ENCODE data around the gene OR51B5. TPM values are rescaled to one million over a fixed set of nuclear protein-coding genes. Genes with fewer than 3 reads are reported as not detected.
"Not testable (repeated sequence)": the region's sequence is repeated elsewhere in the genome, so short reads cannot be mapped to it uniquely, and the experiment has no call there.

The OR51B5 gene
- not detected for total RNA-seq
- long read RNA-seq: 0 reads

GRCh38 chr11:5343474-5344335 is at the start of gene OR51B5:
OR51B5 (minus strand) TSS chr11:5343524; CDS start chr11:5343524, 0 bp downstream.
- ATAC-seq (no peak), DNase-seq (ENCODE audit: missing footprints) (no peak)
- intact Hi-C loops (cut with DNase I): no loop called here

- DNase-seq (ENCODE audit: missing footprints) (no peak), ATAC-seq (no peak)
- intact Hi-C loops (cut with DNase I): no loop called here
Measured at GRCh38 chr11:5390210-5390609, 46.9 kb upstream of the OR51B5 start.

- no peak for DNase-seq (ENCODE audit: missing footprints)
- intact Hi-C loops (cut with DNase I): loop anchor here (5.0 kb wide), 1 partner anchor 182 kb away; the partner anchor contains the start of gene OR51V1
- ATAC-seq: no peak
Measured at GRCh38 chr11:5384335-5384734, 41.0 kb upstream of the OR51B5 start.

- ATAC-seq: no peak
- no peak for DNase-seq (ENCODE audit: missing footprints)
- intact Hi-C loops (cut with DNase I): loop anchor here (5.0 kb wide), 1 partner anchor 181 kb away; the partner anchor contains the start of gene OR51V1
Measured at GRCh38 chr11:5383576-5383975, 40.3 kb upstream of the OR51B5 start, which contains the start of gene OR51M1. OR51M1 (plus strand) TSS chr11:5383812; CDS start chr11:5389399, 5,587 bp downstream.

GRCh38 chr11:5380740-5381342 is 37.5 kb upstream of the OR51B5 start:
- peak; percentile 44 for ATAC-seq
- DNase-seq (ENCODE audit: missing footprints): no peak

GRCh38 chr11:5369789-5370188 is 26.5 kb upstream of the OR51B5 start:
- no peak for DNase-seq (ENCODE audit: missing footprints)
- ATAC-seq: no peak
- intact Hi-C loops (cut with DNase I): loop anchor here (5.0 kb wide), 1 partner anchor 167 kb away; the partner anchor contains the start of gene OR51V1

More at GRCh38 chr11:5380740-5381342, 37.5 kb upstream of the OR51B5 start:
- intact Hi-C loops (cut with DNase I): loop anchor here (2.0 to 5.0 kb wide), 2 partner anchors 179 to 256 kb away; partner anchors contain the start of gene OR51V1

- no peak for DNase-seq (ENCODE audit: missing footprints)
- intact Hi-C loops (cut with DNase I): loop anchor here (5.0 kb wide), 1 partner anchor 166 kb away; the partner anchor contains the start of gene OR51V1
Measured at GRCh38 chr11:5368502-5369043, 25.2 kb upstream of the OR51B5 start.

GRCh38 chr11:5367448-5368074 is 24.2 kb upstream of the OR51B5 start:
- intact Hi-C loops (cut with DNase I): loop anchor here (5.0 kb wide), 1 partner anchor 165 kb away; the partner anchor contains the start of gene OR51V1
- ATAC-seq: peak; percentile 39
- DNase-seq (ENCODE audit: missing footprints): no peak

More at GRCh38 chr11:5368502-5369043, 25.2 kb upstream of the OR51B5 start:
- no peak for ATAC-seq

- intact Hi-C loops (cut with DNase I): loop anchor here (5.0 kb wide), 1 partner anchor 165 kb away; the partner anchor contains the start of gene OR51V1
- ATAC-seq: no peak
- no peak for DNase-seq (ENCODE audit: missing footprints)
Measured at GRCh38 chr11:5366856-5367255, 23.5 kb upstream of the OR51B5 start.

- not testable (repeated sequence) for DNase-seq (ENCODE audit: missing footprints); ATAC-seq
- intact Hi-C loops (cut with DNase I): loop anchor here (5.0 kb wide), 1 partner anchor 164 kb away; the partner anchor contains the start of gene OR51V1
Measured at GRCh38 chr11:5366365-5366764, 23.0 kb upstream of the OR51B5 start.

GRCh38 chr11:5364214-5364613 is 20.9 kb upstream of the OR51B5 start:
- intact Hi-C loops (cut with DNase I): no loop called here
- no peak for DNase-seq (ENCODE audit: missing footprints)
- no peak for ATAC-seq

- intact Hi-C loops (cut with DNase I): no loop called here
- ATAC-seq (no peak), DNase-seq (ENCODE audit: missing footprints) (no peak)
Measured at GRCh38 chr11:5363679-5364078, 20.4 kb upstream of the OR51B5 start.

GRCh38 chr11:5362017-5362625 is 18.8 kb upstream of the OR51B5 start:
- intact Hi-C loops (cut with DNase I): no loop called here
- no peak for ATAC-seq
- no peak for DNase-seq (ENCODE audit: missing footprints)

GRCh38 chr11:5356031-5356430 is 12.7 kb upstream of the OR51B5 start:
- ATAC-seq; intact Hi-C loops (cut with DNase I); DNase-seq (ENCODE audit: missing footprints): not testable (repeated sequence)

- DNase-seq (ENCODE audit: missing footprints) (no peak), ATAC-seq (no peak)
- intact Hi-C loops (cut with DNase I): no loop called here
Measured at GRCh38 chr11:5351208-5351607, 7.9 kb upstream of the OR51B5 start, which contains the start of gene OR51B6. OR51B6 (plus strand) TSS chr11:5351508; CDS start chr11:5351508, 0 bp downstream.

- intact Hi-C loops (cut with DNase I): no loop called here
- no peak for DNase-seq (ENCODE audit: missing footprints)
Measured at GRCh38 chr11:5349550-5349949, 6.2 kb upstream of the OR51B5 start.

GRCh38 chr11:5348551-5349194 is 5.3 kb upstream of the OR51B5 start:
- no peak for DNase-seq (ENCODE audit: missing footprints)
- intact Hi-C loops (cut with DNase I): no loop called here
- no peak for ATAC-seq

More at GRCh38 chr11:5349550-5349949, 6.2 kb upstream of the OR51B5 start:
- ATAC-seq: no peak
